ENCODE measurements around the gene CPAMD8. TPM values are rescaled to one million over a fixed set of nuclear protein-coding genes. Genes with fewer than 3 reads are reported as not detected.

Gene CPAMD8
- total and polyA plus RNA-seq, 2 donors (not counting 3 experiments of a cell fraction or from before 2014, with no cell fraction given) = 2.2 to 3.9 TPM

DNA sequence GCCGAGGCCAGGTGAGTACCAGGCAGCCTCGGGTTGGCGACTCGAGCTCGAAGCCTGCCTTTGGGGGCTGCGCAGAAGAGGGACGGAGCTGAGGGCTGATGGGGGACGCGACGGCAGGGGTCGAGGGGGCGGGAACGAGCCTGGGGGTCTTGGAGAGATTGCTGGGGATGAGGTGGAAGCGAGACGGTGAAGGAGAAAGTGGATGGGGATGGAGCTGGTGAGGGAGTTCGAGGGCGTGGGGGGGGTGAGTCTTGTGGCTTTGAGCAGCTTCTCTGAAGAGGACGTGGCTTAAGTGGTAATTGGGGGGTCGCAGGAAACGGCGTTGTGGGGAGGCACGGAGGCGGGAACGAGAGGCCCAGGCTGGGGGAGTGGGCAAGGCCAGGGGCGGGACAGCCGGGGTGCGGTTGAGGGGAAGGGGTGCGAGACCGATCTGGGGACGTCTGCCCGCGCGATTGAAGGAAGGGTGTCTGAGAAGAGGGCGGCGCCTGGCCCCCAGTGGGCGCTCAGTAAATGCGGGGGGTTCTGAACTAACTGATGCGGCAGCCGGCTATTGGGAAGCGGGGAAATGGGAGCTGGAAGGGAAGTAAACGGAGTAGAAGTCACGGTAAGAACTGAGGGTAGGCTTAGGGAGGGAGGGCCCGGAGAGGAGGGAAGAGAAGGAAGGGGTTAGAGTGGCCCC lies 49.4 kb upstream of the CPAMD8 start:
- peaks cover 44% of the 10 kb centered on the region for H3K4me1 ChIP-seq (ENCODE audit: control insufficient read depth, extremely low read depth, insufficient read depth, low read length)
- H3K4me2 ChIP-seq (ENCODE audit: insufficient read depth, low read length) = peak overlapping the region; percentile 53
- H2AFZ ChIP-seq (ENCODE audit: low read depth, low read length) = peak overlapping the region; percentile 68
- dilution Hi-C loops (cut with MboI; ENCODE audit: extremely low pct_ligation_motif_present, low sequenced_read_pairs) (no loop called here), intact Hi-C loops (cut with micrococcal nuclease) (loop anchor here (1.0 kb wide), 2 partner anchors 32 to 59 kb away; no protein-coding TSS in a partner anchor)
- FAIRE-seq (peak; percentile 8), DNase-seq (ENCODE audit: low read depth, low spot score) (peak; percentile 51)
- no peaks in the 10 kb centered on the region for H3K9me1 ChIP-seq (replicated peaks; ENCODE audit: control insufficient read depth, extremely low read depth, insufficient read depth, low read length)
- TF ChIP-seq MYC (IDR thresholded peaks at IDR 0.05; ENCODE audit: low read depth, low read length) = no peak
- no peak for TF ChIP-seq POLR2AphosphoS5 (IDR thresholded peaks at IDR 0.05; ENCODE audit: insufficient read depth, low read depth, low read length)
- TF ChIP-seq, protein P1, sequence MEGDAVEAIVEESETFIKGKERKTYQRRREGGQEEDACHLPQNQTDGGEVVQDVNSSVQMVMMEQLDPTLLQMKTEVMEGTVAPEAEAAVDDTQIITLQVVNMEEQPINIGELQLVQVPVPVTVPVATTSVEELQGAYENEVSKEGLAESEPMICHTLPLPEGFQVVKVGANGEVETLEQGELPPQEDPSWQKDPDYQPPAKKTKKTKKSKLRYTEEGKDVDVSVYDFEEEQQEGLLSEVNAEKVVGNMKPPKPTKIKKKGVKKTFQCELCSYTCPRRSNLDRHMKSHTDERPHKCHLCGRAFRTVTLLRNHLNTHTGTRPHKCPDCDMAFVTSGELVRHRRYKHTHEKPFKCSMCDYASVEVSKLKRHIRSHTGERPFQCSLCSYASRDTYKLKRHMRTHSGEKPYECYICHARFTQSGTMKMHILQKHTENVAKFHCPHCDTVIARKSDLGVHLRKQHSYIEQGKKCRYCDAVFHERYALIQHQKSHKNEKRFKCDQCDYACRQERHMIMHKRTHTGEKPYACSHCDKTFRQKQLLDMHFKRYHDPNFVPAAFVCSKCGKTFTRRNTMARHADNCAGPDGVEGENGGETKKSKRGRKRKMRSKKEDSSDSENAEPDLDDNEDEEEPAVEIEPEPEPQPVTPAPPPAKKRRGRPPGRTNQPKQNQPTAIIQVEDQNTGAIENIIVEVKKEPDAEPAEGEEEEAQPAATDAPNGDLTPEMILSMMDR (IDR thresholded peaks at IDR 0.05; ENCODE audit: extremely low read depth in 1 of 2, insufficient read depth in 1 of 2, low read depth in 1 of 2, low read length in 2 of 2) = no peak
- TF ChIP-seq FOS (IDR thresholded peaks at IDR 0.05; ENCODE audit: borderline replicate concordance, insufficient read depth, low read length) = no peak
- no peak for TF ChIP-seq EZH2 (IDR thresholded peaks at IDR 0.05; ENCODE audit: borderline replicate concordance, low read depth, low read length, severe bottlenecking)
- TF ChIP-seq GATA2 (IDR thresholded peaks at IDR 0.05; ENCODE audit: insufficient read depth, insufficient read length, low read depth, low read length) = no peak
- TF ChIP-seq, protein P2, sequence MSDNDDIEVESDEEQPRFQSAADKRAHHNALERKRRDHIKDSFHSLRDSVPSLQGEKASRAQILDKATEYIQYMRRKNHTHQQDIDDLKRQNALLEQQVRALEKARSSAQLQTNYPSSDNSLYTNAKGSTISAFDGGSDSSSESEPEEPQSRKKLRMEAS (IDR thresholded peaks at IDR 0.05; ENCODE audit: insufficient read depth, insufficient read length) = no peak
- TF ChIP-seq POLR2A (IDR thresholded peaks at IDR 0.05; ENCODE audit: low read depth, low read length) = no peak
- no peak for TF ChIP-seq JUN (IDR thresholded peaks at IDR 0.05; ENCODE audit: borderline replicate concordance, insufficient read depth, insufficient read length, low read depth)
- H3K27me3 ChIP-seq (ENCODE audit: control insufficient read depth in 2 of 2, insufficient read depth in 2 of 2, low read length in 2 of 2) = no peaks in the 10 kb centered on the region
- peaks cover 75% of the 10 kb centered on the region for H3K79me2 ChIP-seq (ENCODE audit: control insufficient read depth, insufficient read depth, low read length)
- ChIA-PET CTCF (interaction anchor here (1.0 to 2.0 kb wide), 3 partner anchors 9 to 94 kb away, joined by 3 to 6 read pairs (median 5); no protein-coding TSS in a partner anchor), POLR2A (no interaction called here)
- peak overlapping the region; percentile 64 for H3K27ac ChIP-seq (ENCODE audit: insufficient read depth, low read depth, low read length)
- peak overlapping the region; percentile 84 for H3K9ac ChIP-seq (replicated peaks; ENCODE audit: extremely low read depth, insufficient read depth, low read length)
- no peaks in the 10 kb centered on the region for H3K36me3 ChIP-seq (ENCODE audit: control insufficient read depth in 2 of 2, extremely low read depth in 1 of 2, insufficient read depth in 2 of 2, low read length in 2 of 2)
- H3K4me3 ChIP-seq (replicated peaks in 1 of 3; ENCODE audit: insufficient read depth in 1 of 3, low read depth in 1 of 3, low read length in 3 of 3) = peak overlapping the region; percentile 52 to 90 (median 89)
- no peaks in the 10 kb centered on the region for H3K9me3 ChIP-seq (replicated peaks; ENCODE audit: control insufficient read depth, insufficient read depth, low read length)
- no TSS peak for BruUV-seq (replicated peaks)
- no peaks in the 10 kb centered on the region for H4K20me1 ChIP-seq (replicated peaks; ENCODE audit: control insufficient read depth, extremely low read depth, insufficient read depth, low read length)

All from endothelial cell of umbilical vein (primary cell).